Stimulated activated CD4-positive, alpha-beta T cell treated with anti-CD3 and anti-CD28 coated beads, Interleukin-4, amount 100 ng/mL, for 4 hours (primary cell): Measurements from ENCODE around the gene PCDHGB7.
"Not testable (repeated sequence)": the region's sequence is repeated elsewhere in the genome, so short reads cannot be mapped to it uniquely, and the experiment has no call there.

Experiments
- DNase-seq, 2 experiments: peaks; one replicate each; pipeline ENCODE4 v3.0.0-alpha.2; 2020

The PCDHGB7 gene

GRCh38 chr5:141397756-141398551 is 19.5 kb upstream of the PCDHGB7 start, which contains the start of gene PCDHGB5:
Gene PCDHGB5, plus strand, starts transcription at chr5:141397947. Its CDS starts 181 bp downstream, at chr5:141398128.
- DNase-seq, result peak in 1 of 2 experiments; percentile 34

- no peak for DNase-seq
Observed at GRCh38 chr5:141398608-141399007, 18.9 kb upstream of the PCDHGB7 start.

- DNase-seq, result no peak
Observed at GRCh38 chr5:141399555-141400258, 17.8 kb upstream of the PCDHGB7 start.

- DNase-seq, result no peak
Observed at GRCh38 chr5:141402553-141403243, 14.8 kb upstream of the PCDHGB7 start, which contains the start of gene PCDHGA9. Gene PCDHGA9, plus strand, starts transcription at chr5:141402778. Its CDS starts 175 bp downstream, at chr5:141402953.

GRCh38 chr5:141403387-141403786 is 14.1 kb upstream of the PCDHGB7 start:
- no peak for DNase-seq

- peak; percentile 18 to 38 for DNase-seq
Observed at GRCh38 chr5:141407790-141408505, 9.5 kb upstream of the PCDHGB7 start, which contains the start of gene PCDHGB6. Gene PCDHGB6, plus strand, starts transcription at chr5:141408021. Its CDS starts 182 bp downstream, at chr5:141408203.

GRCh38 chr5:141409598-141410306 is 7.7 kb upstream of the PCDHGB7 start:
- DNase-seq, result no peak

- DNase-seq, result no peak
Observed at GRCh38 chr5:141411575-141411974, 5.9 kb upstream of the PCDHGB7 start.

- DNase-seq, result peak; percentile 44 to 52
Observed at GRCh38 chr5:141412854-141413539, 4.5 kb upstream of the PCDHGB7 start, which contains the start of gene PCDHGA10. Gene PCDHGA10, plus strand, starts transcription at chr5:141412987. Its CDS starts 189 bp downstream, at chr5:141413176.

GRCh38 chr5:141413540-141414069 is 3.9 kb upstream of the PCDHGB7 start:
- DNase-seq, result no peak

GRCh38 chr5:141414548-141415274 is 2.8 kb upstream of the PCDHGB7 start:
- not testable (repeated sequence) for DNase-seq

GRCh38 chr5:141415275-141415618 is 2.2 kb upstream of the PCDHGB7 start:
- not testable (repeated sequence) for DNase-seq

GRCh38 chr5:141419074-141419880 is 1.8 kb downstream of the PCDHGB7 start:
- DNase-seq, result no peak

- DNase-seq, result peak in 1 of 2 experiments; percentile 18
Observed at GRCh38 chr5:141420855-141421488, 3.5 kb downstream of the PCDHGB7 start, which contains the start of gene PCDHGA11. Gene PCDHGA11, plus strand, starts transcription at chr5:141421051. Its CDS starts 177 bp downstream, at chr5:141421228.

GRCh38 chr5:141421489-141421855 is 4.0 kb downstream of the PCDHGB7 start:
- no peak for DNase-seq

- DNase-seq, result no peak
Observed at GRCh38 chr5:141422742-141423291, 5.3 kb downstream of the PCDHGB7 start.

GRCh38 chr5:141427783-141428426 is 10.4 kb downstream of the PCDHGB7 start:
- no peak for DNase-seq
